Adrenal gland (tissue), 12 donors: ENCODE measurements around the gene KMT2E. TPM values are rescaled to one million over a fixed set of nuclear protein-coding genes. Genes with fewer than 3 reads are reported as not detected.

Experiments used
- DNase-seq, 7 donors: peaks; one replicate each; pipeline ENCODE4 v3.0.0-alpha.2; 2019 to 2020
- H3K27ac ChIP-seq, 5 donors: fragments of 200-600 bp; sonication (generic) in 4 of 5; 1 replicate in 3 of 5; 2 replicates in 2 of 5; pipeline versions ENCODE4 v1.5.1 to v1.8.0; 2016 to 2020; ENCODE audit warnings: mild to moderate bottlenecking in 1 of 5
- H3K27me3 ChIP-seq: fragments of 200-600 bp; 2 replicates; pipeline ENCODE4 v1.8.0; 2021
- H3K36me3 ChIP-seq, 2 donors: fragments of 200-600 bp; replicated peaks in 1 of 2; 1 replicate in 1 of 2; 2 replicates in 1 of 2; pipeline versions ENCODE4 v1.5.1 to v1.8.0; 2018 to 2022
- H3K4me1 ChIP-seq, 2 donors: fragments of 200-600 bp; replicated peaks in 1 of 2; 1 replicate in 1 of 2; 2 replicates in 1 of 2; pipeline versions ENCODE4 v1.5.1 to v1.8.0; 2018 to 2021
- H3K4me3 ChIP-seq, 4 donors: fragments of 200-600 bp; sonication (generic) in 3 of 4; one replicate each; pipeline ENCODE4 v1.5.1; 2016 to 2018
- H3K9me3 ChIP-seq, 3 donors: fragments of 200-600 bp; sonication (generic) in 1 of 3; replicated peaks in 1 of 3; 1 replicate in 2 of 3; 2 replicates in 1 of 3; pipeline versions ENCODE4 v1.5.1 to v1.8.0; 2016 to 2021
- CTCF ChIP-seq, 6 experiments: fragments of 450-650 bp in 4 of 6; fragments of 200-600 bp in 2 of 6; sonication (generic) in 1 of 6; IDR thresholded peaks; 1 replicate in 5 of 6; 2 replicates in 1 of 6; pipeline versions ENCODE4 v1.5.1 to v1.8.0; 2016 to 2021; ENCODE audit warnings: antibody characterized with exemption in 6 of 6, mild to moderate bottlenecking in 2 of 6, moderate library complexity in 1 of 6
- POLR2A ChIP-seq, 2 donors: fragments of 450-650 bp; IDR thresholded peaks; one replicate each; pipeline ENCODE4 v1.6.1; 2017; ENCODE audit warnings: antibody characterized with exemption in 2 of 2, mild to moderate bottlenecking in 2 of 2, moderate library complexity in 1 of 2
- WGBS, 4 donors: extraction: QIAGEN DNeasy Blood & Tissue Kit in 2 of 4; methylation state at CpG; one replicate each; pipeline versions ENCODE4 v1.1.5 to v1.1.7; 2013 to 2017; 5-methylcytosine and 5-hydroxymethylcytosine counted together
- intact Hi-C, 2 donors: fragments of 100-400 bp; cut with DNase I; formaldehyde crosslinking; loops; one replicate each; pipeline versions ENCODE4 v1.14.1 to v1.15.0; 2022 to 2023
- polyA plus RNA-seq, 3 donors: library from polyadenylated mRNA; stranded (reverse); fragments of 200-250 nt in 2 of 3; fragments of 350-450 nt in 1 of 3; fragmentation: Illumina TruSeq in 1 of 3; extraction: RNeasy Lipid Tissue Mini Kit (QIAGEN cat#74804) in 1 of 3; gene quantifications; one replicate each; pipeline ENCODE4 v1.2.3, GENCODE V29; 2013 to 2014
- total RNA-seq, 9 donors: library from RNA; depleted of rRNA in 4 of 9; stranded (reverse); fragments of >200 nt in 4 of 9; fragments of 120-200 nt in 1 of 9; fragmentation: NEBNext Ultra II Directional in 1 of 9; extraction: Animal tissue kit (Norgen Biotek cat#: 25700) in 1 of 9; gene quantifications; one replicate each; pipeline versions ENCODE4 v1.1.0 to v1.2.4, GENCODE V29; 2013 to 2023
- donor health status: healthy with polysubstance abuse.
- donor health status: Bipolar disorder and iron deficiency.
- donor health status: DM: yes; HTN: yes; CAD: no.
- donor health status: DM: no; HTN: no; CAD: no.
- donor health status: DM: no; HTN: no; CAD: no.
- donor health status: DM: yes; HTN: yes; CAD: no.

Gene KMT2E
- total and polyA plus RNA-seq, 12 donors: 14.4 to 98.0 (median 48.4) TPM

GRCh38 chr7:105154084-105154483, 140.1 kb downstream of the KMT2E start:
- no peak overlapping the region for H3K4me3 ChIP-seq
- DNase-seq: no peak
- H3K9me3 ChIP-seq: no peaks in the 10 kb centered on the region
- H3K4me1 ChIP-seq: peaks cover 0 to 8% of the 10 kb centered on the region in 2 donors
- H3K36me3 ChIP-seq: no peaks in the 10 kb centered on the region
- H3K27me3 ChIP-seq: no peaks in the 10 kb centered on the region
- WGBS, 4 donors: 71 to 90% (median 82%) methylated on average over 2 of the region's 2 CpGs
- intact Hi-C loops: no loop called here
- TF ChIP-seq POLR2A (IDR thresholded peaks at IDR 0.05) (no peak), CTCF (IDR thresholded peaks at IDR 0.05) (no peak)
- no peak overlapping the region for H3K27ac ChIP-seq

GRCh38 chr7:105156731-105157130, 142.7 kb downstream of the KMT2E start:
- no peak overlapping the region for H3K27ac ChIP-seq
- H3K4me3 ChIP-seq: no peak overlapping the region
- no peaks in the 10 kb centered on the region for H3K36me3 ChIP-seq
- H3K4me1 ChIP-seq: no peaks in the 10 kb centered on the region
- WGBS, 4 donors: 89 to 97% (median 96%) methylated on average over 2 of the region's 2 CpGs
- intact Hi-C loops: no loop called here
- H3K27me3 ChIP-seq: no peaks in the 10 kb centered on the region
- no peak for TF ChIP-seq POLR2A (IDR thresholded peaks at IDR 0.05)
- no peak for TF ChIP-seq CTCF (IDR thresholded peaks at IDR 0.05)
- H3K9me3 ChIP-seq: no peaks in the 10 kb centered on the region
- DNase-seq: no peak

GRCh38 chr7:105157278-105157677, 143.3 kb downstream of the KMT2E start:
- Histone ChIP-seq H3K36me3 (no peaks in the 10 kb centered on the region), H3K4me3 (no peak overlapping the region), H3K27me3 (no peaks in the 10 kb centered on the region), H3K27ac (no peak overlapping the region), H3K9me3 (no peaks in the 10 kb centered on the region), H3K4me1 (no peaks in the 10 kb centered on the region)
- intact Hi-C loops: no loop called here
- no peak for TF ChIP-seq CTCF (IDR thresholded peaks at IDR 0.05)
- TF ChIP-seq POLR2A (IDR thresholded peaks at IDR 0.05): no peak
- DNase-seq: no peak
- 93 to 97% (median 95%) methylated on average over 3 of the region's 3 CpGs for WGBS, 4 donors

GRCh38 chr7:105161366-105161765, 147.4 kb downstream of the KMT2E start:
- WGBS, 4 donors: 89 to 100% (median 95%) methylated on average over 1 of the region's 1 CpG

More at GRCh38 chr7:105161366-105161765, 147.4 kb downstream of the KMT2E start:
- H3K36me3 ChIP-seq: no peaks in the 10 kb centered on the region
- H3K27ac ChIP-seq: no peak overlapping the region
- H3K9me3 ChIP-seq: no peaks in the 10 kb centered on the region
- H3K27me3 ChIP-seq: no peaks in the 10 kb centered on the region
- H3K4me1 ChIP-seq: no peaks in the 10 kb centered on the region
- H3K4me3 ChIP-seq: no peak overlapping the region
- intact Hi-C loops: no loop called here
- no peak for TF ChIP-seq POLR2A (IDR thresholded peaks at IDR 0.05)
- no peak for TF ChIP-seq CTCF (IDR thresholded peaks at IDR 0.05)
- no peak for DNase-seq
